Thyroid gland (tissue), 4 donors: Measurements from ENCODE around the gene RAPGEF4.

Source experiments
- CTCF ChIP-seq, 6 experiments: fragments of 200-600 bp in 3 of 6; fragments of 450-650 bp in 3 of 6; sonication (generic) in 3 of 6; IDR thresholded peaks; one replicate each; pipeline ENCODE4 v1.5.1; 2016 to 2019; ENCODE audit warnings: antibody characterized with exemption in 6 of 6, mild to moderate bottlenecking in 2 of 6, inconsistent platforms in 1 of 6, moderate library complexity in 1 of 6
- POLR2A ChIP-seq, 2 donors: fragments of 450-650 bp; IDR thresholded peaks; one replicate each; pipeline ENCODE4 v1.6.1; 2017; ENCODE audit warnings: antibody characterized with exemption in 2 of 2, mild to moderate bottlenecking in 2 of 2, moderate library complexity in 1 of 2

DNA sequence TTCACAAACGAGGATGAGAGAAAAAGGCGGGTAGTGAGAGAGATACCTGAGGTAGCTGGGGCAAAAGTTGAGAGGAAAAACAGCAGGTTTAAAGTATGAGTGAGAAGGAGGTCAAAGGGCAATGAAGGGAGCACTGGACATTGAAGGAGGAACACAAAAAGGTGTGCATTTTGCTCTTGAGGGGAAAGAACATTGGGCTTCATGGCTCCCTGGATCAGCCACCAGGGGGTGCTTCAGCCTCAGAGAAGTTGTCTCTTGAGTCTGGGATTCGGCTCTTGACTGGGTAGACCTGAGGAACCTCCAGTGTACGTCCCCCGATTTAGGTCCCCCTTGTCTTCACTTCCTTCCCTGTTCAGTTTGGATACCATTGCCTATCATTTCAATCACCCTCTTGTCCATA lies 128.5 kb downstream of the RAPGEF4 start:
- peak in 4 of 6 experiments; percentile 23 to 48 (median 42) for TF ChIP-seq CTCF (IDR thresholded peaks at IDR 0.05)
- no peak for TF ChIP-seq POLR2A (IDR thresholded peaks at IDR 0.05)
